ENCODE data around the gene LHPP.

Gene LHPP

DNA sequence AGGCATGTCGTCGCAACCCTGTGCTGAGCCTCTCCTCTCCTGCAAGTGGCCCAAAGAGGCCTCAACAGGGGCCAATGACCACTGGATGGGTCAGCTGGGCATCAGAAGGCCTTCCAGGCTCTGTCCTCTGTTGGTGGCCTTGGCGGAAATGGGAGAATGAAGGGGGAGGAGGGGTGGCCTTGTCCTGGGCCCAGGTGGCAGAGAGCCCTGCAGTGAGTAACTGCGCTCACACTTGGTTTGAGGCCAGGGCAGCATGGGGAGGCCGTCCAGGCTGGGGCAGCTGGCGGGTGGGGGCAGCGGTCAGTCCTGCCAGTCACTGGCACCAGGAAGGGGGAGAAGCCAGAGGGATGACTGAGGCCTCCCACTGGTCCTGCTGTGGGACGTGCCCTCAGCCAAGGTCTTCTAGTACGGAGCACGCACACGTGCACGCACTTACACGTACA lies 59.8 kb downstream of the LHPP start:
- peak; percentile 84 for DNase-seq (ENCODE audit: low spot score)

DNA sequence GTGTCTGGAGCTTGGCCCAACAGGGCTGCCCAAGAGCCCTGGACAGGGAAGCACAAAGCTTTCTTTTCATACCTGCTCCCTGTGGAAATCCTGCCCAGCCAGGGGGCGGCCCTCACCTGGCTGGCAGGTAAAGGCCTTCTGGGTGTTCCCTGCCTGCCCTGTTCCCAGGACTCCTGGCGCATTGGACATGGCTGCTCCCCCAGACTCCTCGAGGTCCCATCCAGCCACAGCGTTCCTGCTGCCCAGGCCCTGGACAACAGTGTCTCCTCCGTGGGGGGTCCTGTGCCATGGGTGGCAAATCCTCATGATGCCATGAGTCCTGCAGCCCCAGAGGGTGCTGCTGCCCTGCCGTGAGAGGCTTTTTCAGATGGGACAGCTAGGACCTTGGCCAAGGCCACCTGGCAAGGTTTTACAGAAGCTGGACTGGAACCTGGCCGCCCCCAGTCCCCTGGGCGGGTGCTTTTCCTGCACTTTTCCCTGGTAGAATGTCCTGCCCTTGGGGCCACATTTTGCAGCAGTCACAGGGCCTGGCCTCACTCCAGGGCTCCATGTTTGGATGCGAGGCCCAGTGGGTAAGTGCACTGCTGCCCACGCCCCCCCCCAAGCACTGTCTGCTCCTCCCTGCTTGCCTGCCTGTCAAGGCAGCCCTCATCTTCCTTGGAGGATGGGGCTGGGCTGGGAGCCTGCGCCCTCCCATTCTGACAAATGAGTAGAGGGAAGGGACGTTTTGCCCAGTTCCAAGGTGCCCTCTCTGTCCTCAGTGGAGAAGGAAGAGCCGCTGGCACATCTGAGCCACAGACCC lies 60.7 kb downstream of the LHPP start:
- DNase-seq (ENCODE audit: low spot score) = no peak

DNA sequence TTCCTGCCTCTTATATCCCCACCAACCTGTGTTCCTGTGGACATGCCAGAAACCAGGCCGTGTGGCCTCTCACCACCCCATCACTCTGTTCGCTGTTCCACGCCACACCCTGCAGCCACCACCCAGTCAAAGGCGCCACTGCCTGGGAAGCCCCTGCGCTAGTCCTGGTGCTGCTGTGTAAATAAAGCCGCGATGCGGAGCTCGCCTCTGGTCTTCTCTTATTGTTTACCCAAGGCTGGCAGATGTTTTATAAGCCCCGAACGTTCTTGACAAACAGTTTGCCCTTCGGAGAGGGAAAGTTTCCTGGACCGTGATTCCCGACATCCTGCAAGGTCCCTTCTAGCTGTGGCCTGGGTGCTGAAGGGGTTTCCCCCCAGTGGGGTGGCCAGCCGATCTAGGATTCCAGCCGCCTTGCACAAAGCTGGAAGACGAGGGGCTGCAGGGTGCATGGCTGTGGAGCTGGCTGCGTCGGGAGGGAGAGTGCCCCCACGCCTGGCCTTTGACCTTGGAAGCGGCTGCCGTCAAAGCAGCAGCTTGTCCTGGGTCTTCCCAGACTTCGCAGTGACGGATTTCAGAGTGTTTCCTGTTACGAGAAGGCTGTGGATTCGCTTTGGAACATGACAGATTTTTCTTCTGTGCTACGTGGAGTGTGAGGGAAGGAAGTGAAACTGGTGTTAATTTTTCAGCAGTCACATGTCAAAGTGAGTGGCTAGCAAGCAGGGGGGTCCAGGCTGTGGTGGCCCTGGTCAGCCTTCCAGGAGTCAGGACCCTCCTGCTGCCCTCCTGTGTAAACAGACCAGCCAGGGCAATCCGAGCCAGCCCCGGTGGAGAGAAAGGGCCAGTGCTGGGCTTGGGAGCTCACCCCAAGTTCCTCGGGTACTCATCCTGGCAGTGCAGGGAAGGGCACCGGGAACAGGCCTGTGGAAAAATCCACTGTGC lies 61.6 kb downstream of the LHPP start:
- peak; percentile 63 for DNase-seq (ENCODE audit: low spot score)

DNA sequence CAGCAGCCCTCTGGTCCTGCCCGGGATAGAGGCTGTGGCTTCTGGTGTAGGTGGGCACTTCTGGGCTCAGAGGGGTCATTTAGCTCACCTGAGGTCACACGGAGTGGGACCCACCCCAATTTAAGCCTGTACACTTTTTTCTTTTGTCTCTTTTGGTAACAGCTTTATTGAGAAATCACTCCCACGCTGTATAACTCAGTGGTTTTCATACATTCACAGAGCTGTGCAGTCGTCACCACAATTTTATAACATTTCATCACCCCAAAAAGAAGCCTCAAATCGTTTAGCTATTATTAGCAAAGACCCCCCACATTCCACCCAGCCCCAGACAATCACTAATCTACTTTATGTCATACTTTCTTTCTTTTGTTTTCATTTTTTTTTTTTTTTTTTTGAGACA lies 62.3 kb downstream of the LHPP start:
- DNase-seq (ENCODE audit: low spot score) = no peak

DNA sequence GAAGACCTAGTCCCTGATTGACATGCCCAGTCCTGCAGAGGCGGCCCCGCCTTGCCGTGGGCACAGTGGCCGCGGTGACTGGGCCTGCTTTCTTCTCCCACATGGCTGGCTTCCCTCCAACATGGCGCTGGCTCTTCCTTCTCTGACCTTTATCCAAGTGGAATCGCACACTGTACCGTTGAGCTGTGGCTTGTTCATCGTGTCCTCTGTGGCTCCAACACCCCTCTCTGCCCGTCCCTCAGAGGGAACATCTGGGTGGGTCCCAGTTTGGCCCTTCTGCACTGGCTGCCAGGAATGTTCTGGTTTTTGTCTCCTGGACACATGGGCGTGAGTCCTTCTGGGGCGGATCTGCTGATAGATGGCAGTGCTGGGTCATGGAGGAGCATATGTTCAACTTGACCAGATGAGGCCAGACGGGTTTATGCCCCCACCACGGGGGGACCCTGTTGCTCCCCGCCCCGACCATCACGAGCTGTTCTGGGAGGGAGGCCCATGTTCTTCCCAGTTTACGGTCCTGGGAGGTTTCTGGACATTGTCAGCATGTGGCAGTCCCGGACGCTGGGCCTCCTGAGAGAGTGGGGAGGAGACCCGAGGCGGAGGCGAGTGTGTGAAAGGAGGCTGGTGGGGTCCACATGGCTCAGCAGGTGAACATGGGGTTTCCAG lies 63.5 kb downstream of the LHPP start:
- DNase-seq (ENCODE audit: low spot score) = peak; percentile 69

DNA sequence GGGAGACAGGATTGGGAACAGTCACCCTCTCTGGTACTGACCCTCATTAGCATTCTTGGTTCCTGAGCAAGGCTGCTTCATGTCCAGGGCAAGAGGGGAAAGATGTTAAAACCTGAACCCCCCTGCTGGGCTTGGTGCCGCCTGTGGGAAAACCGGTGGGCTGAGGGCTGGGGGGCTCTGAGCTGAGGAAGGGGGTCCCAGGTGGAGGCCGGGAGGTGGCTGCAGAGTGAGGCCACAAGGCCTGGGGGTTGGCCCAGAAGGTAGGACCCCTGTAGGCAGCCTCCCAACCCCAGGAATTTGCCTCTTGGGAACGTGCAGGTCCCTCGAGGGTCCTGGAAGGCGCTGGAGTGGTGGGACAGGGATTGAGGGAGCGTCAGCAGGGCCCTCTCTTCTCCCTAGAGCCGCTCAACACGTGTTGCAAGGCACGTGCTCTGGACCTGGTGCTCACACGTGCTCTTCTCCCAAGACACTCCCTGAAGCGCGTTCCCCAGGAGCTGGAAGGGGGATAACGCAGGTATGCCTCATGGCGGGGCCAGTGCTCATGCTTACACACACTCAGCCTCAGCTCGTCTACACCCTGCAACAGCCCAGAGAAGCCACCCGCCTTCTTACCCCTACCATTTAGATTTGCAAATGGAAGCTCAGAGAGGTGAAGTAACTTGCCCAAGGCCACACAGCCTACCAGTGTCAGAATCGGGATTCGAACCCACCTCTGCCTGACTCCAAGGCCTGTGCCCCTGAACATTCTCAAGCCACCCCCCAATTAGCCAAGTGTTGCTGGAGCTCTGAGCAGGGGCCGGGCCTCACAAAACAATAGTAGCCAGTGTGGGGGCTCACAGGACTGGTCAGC lies 64.4 kb downstream of the LHPP start:
- DNase-seq (ENCODE audit: low spot score) = no peak

DNA sequence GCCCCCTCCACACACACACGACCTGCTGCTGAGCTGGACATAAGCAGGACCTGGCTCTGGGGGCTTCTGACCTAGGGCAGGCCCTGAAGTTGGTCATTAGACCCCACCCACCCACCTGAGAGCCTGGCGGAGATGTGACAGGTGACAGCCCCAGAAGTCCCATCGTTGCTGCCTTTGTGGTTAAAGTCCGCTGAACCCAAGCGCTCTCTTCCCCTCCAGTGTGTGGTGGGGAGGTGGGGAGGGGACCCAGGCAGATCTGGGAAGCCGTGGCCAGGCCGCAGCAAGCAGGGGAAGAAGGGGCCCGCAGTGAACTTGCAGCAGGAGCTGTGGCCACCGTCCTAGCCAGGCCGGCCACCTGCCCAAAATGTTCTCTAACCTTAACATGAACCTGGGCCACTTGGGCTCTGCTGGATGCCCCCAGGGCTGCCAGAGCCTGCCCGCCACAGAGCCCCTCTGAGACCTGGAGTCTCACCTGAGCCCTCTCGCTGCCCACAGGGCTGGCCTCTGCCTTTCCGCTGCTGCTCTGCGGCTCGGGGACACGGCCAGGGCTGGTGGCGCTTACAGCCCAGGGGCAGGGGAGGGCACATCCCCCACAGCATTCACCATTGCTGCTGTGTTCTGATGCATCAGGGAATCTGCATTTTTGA lies 65.1 kb downstream of the LHPP start:
- DNase-seq (ENCODE audit: low spot score) = no peak

DNA sequence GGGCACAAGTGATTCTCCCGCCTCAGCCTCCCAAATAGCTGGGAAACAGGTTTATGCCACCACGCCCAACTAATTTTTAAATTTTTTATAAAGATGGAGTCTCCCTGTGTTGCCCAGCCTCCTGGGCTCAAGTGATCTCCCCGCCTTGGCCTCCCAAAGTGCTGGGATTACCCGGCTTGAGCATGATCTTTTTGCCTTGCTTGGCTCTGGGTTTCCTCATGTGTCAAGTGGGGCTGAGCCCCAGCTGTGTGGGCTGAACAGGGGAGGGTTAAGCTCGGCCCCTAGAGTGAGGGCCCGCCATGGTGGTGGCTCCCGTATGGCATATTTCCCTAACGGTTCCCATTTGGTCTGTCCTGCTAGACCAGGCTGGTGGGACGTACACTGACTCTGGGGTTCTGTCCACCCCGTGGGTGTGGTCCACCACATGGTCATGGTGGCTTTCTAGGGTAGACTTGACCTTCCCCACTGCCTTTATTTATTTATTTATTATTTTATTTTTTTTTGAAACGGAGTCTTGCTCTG lies 66.3 kb downstream of the LHPP start:
- DNase-seq (ENCODE audit: low spot score) = no peak

DNA sequence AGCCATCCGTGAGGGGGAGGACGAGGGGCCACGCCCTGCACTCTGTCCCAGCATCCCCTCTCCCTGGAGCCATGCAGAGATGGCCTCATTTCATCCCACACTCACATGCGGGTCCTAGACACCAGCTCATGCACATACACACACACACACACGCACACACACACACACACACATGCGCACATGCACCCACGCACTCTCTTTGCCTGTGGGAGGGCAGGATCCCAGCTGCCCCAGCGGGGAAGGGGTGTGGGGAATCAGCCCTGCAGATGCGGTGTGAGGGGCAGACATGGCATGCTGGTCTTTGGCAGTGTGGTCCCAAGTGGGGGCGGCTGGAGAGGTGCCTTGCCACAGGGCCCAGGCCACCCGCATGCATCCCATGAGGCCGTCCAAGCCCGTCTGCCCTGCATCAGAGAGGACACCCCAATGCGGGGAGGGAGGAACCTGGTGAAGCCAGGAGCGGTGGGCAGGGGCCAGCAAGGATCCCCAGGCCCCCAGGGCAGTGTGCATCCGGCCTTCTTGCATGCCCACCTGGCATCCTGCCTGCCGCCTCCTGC lies 68.1 kb downstream of the LHPP start:
- DNase-seq (ENCODE audit: low spot score) = no peak

DNA sequence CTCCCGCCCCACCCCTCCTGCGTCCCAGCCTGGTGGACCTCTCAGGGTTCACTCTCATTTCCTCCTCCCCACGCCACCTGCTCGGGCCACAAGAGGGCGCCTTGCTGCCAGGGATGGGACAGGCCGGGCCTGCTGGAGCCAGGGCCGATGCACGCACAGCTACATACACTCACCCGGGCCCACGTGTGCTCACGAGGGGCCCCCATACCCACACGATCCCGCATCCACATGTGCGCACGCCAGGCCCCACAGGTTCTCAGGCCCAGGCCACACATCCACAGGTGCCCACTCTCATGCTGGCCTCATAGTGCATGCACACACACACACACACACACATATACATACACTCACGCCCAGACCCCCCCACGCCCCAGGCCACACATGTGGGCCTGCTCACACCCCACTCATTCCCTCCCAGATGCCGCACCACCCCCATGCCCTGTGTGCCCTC lies 68.6 kb downstream of the LHPP start:
- DNase-seq (ENCODE audit: low spot score) = peak; percentile 91

DNA sequence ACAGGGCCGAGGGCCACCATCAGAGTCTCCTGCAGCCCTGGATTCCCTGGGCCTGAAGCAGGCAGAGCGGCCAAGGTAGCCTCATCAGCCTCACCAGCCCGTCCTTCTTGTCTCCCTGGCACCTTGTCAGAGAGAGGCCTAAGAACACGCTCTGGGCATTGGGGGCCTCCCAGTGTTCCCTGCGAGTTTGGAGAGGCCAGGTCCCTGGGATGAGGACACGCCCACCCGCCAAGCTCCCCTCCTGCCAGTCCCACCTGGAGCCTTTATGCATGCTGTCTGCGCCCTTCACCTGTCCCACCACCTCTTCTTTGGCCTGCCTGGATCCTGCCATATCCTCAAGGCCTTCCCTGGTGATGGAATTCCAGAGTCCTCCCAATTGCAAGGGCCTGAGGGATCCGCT lies 69.2 kb downstream of the LHPP start:
- no peak for DNase-seq (ENCODE audit: low spot score)

DNA sequence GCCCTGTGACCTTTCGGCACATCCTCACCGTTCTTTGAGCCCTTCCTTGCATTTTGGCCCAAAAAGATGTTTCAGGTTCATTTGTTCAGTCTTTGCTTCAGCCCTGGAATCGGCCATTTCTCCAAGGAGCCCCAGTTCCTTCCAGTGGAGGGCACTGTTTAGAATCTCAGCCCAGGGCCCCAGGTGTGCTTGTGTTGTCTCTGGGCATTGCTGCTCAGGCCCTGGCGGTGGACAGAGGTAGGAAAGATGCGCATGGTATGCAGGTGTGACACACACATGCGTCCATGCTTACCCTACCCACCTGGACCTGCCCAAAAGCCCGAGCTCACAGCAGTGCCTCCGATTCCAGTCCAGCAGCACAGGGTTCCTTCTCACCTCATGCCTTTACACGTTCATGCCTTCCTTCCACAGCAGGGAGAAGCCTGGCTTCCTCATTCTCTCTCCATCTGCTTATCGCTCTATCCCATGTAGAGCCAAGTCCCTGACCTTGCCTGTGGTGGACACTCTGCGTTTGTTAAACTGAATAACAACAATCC lies 70.6 kb downstream of the LHPP start:
- no peak for DNase-seq (ENCODE audit: low spot score)

DNA sequence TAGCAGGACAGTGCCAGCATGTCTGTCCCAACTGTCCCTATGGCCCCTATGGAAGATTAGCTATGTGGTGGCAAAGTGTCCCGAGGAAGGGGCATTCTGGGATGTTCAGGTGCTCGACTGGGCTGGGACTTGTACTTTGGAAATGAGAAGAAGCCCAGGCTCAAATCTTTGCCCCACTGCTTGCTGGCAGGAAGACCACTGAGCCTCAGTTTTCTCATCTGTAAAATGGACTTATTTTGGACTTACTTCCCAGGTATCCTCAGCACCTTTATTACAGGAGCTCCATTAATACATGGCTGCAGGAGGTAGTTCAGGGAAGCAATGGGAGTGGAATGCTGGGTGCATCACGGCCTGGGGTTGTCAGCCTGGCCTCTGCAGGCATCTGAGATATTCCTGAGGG lies 71.2 kb downstream of the LHPP start:
- no peak for DNase-seq (ENCODE audit: low spot score)

DNA sequence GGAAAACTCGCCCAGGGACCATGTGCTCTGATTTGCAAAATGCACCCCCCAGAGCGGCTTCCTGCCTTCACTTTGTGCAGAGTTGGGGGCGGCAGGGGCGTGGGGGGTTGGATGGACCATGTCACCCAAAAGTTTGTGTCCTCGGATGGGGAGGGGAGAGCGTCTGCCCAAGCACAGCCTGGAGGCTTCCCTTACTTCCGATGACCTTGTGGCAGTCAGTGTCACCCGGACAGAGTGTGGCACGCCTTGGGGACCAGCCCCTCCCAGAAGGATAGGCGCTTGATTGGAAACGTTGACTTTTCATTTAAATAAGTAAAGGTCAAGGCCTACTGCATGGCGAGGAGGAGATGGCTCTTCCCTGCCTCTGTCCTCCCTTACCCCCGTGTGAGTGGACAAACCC lies 71.6 kb downstream of the LHPP start:
- DNase-seq (ENCODE audit: low spot score) = no peak

DNA sequence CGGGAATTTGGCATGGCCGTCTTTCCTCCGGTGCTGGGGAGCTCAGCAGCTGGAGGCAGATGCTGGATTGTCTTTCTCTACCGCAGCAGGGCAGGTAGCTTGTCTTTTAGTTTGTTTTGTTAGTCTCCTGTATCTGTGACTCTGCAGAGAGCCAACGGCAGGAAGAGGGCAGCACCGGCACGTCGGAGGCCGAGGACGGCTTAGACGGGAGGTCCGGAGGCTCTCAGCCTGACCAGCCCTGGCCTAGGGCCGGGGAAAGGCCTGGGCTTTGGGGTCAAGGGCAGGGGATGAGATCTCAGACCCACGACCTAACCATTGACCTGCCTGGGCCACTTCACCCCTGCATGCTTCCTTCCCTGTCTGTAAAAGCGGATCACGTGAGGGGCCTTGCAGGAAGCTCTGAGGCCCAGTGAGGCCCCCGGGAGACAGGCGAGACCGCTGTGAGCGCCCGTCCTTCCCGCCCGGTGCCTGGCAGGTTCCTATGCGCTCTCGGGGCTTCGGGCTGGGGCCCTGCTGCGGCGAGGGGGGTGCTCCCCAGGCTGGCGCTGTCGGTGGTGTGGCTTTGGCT lies 72.7 kb downstream of the LHPP start:
- DNase-seq (ENCODE audit: low spot score) = no peak

DNA sequence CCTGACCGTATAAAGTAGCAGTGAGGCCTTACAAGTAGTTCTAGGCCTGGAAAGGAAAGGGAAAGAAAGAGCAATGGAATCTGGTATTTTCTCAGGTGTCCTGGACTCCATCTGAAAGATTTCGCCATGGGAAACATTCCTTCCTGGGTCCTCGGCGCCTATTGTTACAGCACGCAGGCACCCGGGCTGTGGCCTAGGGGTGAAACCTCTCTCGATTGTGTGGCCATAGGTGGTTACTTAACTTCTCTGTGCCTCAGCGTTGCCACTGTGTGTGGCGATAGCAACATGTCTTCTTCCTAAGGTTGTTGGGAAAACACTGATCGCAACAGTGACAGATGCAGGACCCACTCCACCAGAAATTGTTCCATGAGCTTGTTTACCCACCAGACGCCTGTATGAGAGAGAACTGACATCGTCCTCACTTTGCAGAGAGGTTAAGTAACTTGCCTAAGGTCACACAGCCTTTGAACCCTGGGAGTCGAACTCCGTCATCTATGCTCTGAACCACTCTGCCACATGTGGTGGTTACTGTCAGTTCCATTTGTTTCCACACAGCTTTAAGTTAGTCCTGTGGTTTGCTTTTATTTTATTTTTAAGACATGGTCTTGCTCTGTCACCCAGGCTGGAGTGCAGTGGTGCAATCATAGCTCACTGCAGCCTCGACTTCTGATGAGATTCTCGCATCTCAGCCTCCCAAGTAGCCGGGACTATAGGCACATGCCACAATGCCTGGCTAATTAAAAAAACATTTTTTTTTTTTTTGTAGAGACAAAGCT lies 73.4 kb downstream of the LHPP start:
- no peak for DNase-seq (ENCODE audit: low spot score)

DNA sequence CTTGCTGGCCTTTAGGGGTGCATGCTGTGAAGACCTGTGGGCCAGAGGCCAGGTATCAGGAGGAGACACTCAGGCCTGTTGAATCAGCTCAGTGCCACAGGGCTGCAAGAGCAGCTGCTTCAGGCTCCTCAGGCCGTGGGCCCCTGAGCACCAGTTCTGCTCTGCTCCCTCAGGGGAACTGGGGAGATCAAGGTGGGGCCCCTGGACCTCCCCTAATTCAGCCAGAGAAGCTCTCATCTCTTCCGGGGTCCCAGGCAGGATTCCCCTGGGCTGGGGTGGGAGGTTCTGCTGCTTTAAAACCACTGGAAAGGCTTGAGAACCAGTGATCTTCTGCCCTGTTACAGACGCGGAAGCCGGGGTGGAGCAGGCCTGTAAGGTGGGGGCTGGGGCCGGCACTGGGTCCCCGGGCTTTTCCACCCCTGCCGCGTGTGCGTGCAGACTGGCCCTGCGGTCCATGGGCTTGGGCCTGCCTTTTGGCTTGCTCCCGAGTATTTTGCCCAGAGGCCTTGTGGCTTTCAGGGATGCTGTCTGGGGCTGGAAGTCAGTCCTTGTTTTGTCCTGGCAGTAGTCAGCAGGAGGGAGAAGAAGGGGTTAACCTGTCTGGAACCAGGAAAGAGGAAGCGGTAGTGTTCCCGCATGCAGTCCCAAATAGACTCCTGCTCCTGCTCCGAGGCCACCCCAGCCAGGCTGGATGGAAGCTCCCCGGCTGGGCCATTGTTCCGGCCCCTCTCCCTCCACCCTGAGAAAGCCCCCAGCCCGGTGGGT lies 74.3 kb downstream of the LHPP start:
- DNase-seq (ENCODE audit: low spot score) = no peak

DNA sequence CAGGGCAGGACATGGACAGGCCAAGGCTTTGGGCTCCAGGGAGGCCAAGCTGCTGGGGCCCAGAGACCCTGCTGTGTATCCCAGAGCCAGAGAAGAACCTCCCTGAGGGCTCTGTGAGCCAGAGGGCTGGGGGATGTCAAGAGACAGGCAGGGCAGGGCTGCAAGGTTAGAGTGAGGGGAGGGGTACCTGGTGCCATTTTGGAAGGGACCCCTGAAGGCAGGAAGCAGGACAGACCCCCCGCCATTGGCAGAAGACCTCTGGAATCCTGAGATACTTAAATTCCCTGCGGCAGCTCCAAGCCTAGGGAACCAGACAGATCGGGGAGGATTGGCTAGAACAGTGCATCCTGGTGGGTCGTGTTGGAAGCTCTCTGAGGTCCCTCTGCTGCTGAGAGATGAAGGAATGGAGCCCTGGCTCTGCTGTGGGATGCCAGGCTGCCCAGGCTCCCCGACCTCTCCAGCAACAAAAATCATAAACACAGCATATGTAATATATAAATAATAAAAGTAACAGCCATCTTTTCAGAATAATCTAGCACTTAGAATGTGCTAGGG lies 75.0 kb downstream of the LHPP start:
- no peak for DNase-seq (ENCODE audit: low spot score)
